Measurements from ENCODE around the gene UBASH3A.

DNA sequence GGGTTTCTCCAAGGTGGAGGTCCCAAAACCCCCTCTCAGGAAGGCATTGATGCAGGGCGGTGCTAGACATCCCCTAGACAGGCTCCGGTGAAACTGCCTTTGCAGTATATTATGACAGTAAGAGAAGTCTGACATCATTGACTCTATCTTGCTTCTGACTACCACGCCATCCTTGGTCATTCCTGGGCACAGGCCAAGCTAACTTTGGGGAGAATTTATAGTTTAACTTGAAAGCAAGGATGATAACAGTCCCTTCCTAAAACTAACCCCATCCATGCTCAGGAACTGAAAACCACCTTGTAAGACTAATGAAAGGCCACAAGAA, 62.1 kb downstream of the UBASH3A start:
- TF ChIP-seq, protein P1, sequence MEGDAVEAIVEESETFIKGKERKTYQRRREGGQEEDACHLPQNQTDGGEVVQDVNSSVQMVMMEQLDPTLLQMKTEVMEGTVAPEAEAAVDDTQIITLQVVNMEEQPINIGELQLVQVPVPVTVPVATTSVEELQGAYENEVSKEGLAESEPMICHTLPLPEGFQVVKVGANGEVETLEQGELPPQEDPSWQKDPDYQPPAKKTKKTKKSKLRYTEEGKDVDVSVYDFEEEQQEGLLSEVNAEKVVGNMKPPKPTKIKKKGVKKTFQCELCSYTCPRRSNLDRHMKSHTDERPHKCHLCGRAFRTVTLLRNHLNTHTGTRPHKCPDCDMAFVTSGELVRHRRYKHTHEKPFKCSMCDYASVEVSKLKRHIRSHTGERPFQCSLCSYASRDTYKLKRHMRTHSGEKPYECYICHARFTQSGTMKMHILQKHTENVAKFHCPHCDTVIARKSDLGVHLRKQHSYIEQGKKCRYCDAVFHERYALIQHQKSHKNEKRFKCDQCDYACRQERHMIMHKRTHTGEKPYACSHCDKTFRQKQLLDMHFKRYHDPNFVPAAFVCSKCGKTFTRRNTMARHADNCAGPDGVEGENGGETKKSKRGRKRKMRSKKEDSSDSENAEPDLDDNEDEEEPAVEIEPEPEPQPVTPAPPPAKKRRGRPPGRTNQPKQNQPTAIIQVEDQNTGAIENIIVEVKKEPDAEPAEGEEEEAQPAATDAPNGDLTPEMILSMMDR (optimal IDR thresholded peaks at IDR 0.05 in 1 of 3, IDR thresholded peaks at IDR 0.05 in 1 of 3, conservative IDR thresholded peaks at IDR 0.05 in 1 of 3; ENCODE audit: extremely low read depth in 1 of 3, insufficient read depth in 2 of 3, low read length in 3 of 3), result no peak
- TF ChIP-seq EZH2 (IDR thresholded peaks at IDR 0.05; ENCODE audit: low read length), result no peak
